Kidney epithelial cell (primary cell): ENCODE results near the gene BORA. TPM values are rescaled to one million over a fixed set of nuclear protein-coding genes. Genes with fewer than 3 reads are reported as not detected.

Experiments used
- DNase-seq: peaks from one replicate; pipeline ENCODE4 v3.0.0-alpha.2; 2010; ENCODE audit warnings: low read depth
- H3K27me3 ChIP-seq: 2 replicates; pipeline ENCODE4 v1.6.0; 2011; ENCODE audit warnings: low read length; ENCODE audit not compliant: control insufficient read depth, insufficient read depth
- H3K36me3 ChIP-seq: 2 replicates; pipeline ENCODE4 v1.5.1; 2011; ENCODE audit warnings: low read length; ENCODE audit not compliant: control insufficient read depth, insufficient read depth
- H3K4me3 ChIP-seq: 2 replicates; pipeline ENCODE4 v1.5.1; 2011; ENCODE audit warnings: low read depth, mild to moderate bottlenecking, control low read depth, low read length
- total RNA-seq: library from RNA; depleted of rRNA; stranded (reverse); fragments of >200 nt; gene quantifications from 2 replicates; pipeline ENCODE4 v1.2.3, GENCODE V29; 2015
- TF ChIP-seq, protein P1 (sequence below): IDR thresholded peaks from 2 replicates; pipeline ENCODE4 v1.5.1; 2011; ENCODE audit warnings: mild to moderate bottlenecking, moderate library complexity, low read length, control low read depth, inconsistent platforms; ENCODE audit not compliant: insufficient read depth, poor library complexity, severe bottlenecking

The BORA gene
- total RNA-seq, 1 donor from 2014 or later, result 4.4 TPM

DNA sequence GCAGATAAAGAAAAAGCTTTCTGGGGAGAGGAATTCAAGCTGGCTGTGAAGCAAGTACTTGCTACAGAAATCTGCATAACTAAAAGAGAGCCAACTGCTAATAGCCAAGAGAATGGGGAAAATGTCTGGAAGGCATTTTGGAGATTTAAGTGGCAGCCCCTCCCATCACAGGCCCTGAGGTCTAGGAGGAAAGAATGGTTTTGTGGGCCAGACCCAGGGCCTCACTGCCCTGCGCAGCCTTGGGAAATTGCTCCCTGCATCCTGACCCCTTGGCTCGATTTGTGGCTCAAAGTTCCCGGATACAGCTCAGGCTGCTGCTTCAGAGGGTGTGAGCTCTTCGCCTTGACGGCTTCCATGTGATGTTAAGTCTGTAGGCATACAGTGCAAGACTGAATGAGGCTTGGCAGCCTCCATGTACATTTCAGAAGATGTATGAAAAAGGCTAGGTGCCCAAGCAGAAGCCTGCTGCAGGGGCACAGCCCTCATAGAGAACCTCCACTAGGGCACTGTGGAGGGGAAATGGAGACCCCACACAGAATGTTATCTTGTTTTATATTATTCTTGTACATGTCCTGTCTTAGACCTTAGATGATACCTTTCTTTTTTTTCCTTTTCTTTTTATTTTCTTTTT lies 34.7 kb upstream of the BORA start:
- no peak overlapping the region for H3K4me3 ChIP-seq
- no peak for DNase-seq
- no peaks in the 10 kb centered on the region for H3K27me3 ChIP-seq
- TF ChIP-seq, protein P1, sequence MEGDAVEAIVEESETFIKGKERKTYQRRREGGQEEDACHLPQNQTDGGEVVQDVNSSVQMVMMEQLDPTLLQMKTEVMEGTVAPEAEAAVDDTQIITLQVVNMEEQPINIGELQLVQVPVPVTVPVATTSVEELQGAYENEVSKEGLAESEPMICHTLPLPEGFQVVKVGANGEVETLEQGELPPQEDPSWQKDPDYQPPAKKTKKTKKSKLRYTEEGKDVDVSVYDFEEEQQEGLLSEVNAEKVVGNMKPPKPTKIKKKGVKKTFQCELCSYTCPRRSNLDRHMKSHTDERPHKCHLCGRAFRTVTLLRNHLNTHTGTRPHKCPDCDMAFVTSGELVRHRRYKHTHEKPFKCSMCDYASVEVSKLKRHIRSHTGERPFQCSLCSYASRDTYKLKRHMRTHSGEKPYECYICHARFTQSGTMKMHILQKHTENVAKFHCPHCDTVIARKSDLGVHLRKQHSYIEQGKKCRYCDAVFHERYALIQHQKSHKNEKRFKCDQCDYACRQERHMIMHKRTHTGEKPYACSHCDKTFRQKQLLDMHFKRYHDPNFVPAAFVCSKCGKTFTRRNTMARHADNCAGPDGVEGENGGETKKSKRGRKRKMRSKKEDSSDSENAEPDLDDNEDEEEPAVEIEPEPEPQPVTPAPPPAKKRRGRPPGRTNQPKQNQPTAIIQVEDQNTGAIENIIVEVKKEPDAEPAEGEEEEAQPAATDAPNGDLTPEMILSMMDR, result no peak
- H3K36me3 ChIP-seq, result no peaks in the 10 kb centered on the region

- no peak for DNase-seq
- Histone ChIP-seq H3K4me3 (no peak overlapping the region), H3K27me3 (no peaks in the 10 kb centered on the region), H3K36me3 (no peaks in the 10 kb centered on the region)
- TF ChIP-seq, protein P1, result no peak
These were observed 33.9 kb upstream of the BORA start for GRCh38 chr13:72693832-72694231.

DNA sequence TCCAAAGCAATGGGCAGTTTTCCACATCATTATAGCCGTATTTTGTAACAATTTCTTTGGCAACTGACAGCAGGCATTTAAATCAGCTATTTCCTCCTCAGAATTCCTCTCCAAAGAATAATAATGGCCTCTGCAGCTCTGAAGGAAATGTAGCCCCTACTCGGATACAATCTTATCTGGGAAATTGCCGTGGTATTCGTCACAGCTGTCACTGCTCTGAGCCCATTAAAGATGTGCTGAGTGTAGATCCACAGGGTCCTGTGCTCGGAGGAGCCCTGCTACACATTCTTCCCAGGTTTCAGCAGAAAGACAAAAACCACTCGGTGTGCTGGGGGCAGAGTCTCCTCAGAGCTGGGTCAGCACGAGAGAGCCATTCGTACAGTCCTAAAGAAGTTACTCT lies 33.4 kb upstream of the BORA start:
- Histone ChIP-seq H3K27me3 (no peaks in the 10 kb centered on the region), H3K36me3 (no peaks in the 10 kb centered on the region), H3K4me3 (no peak overlapping the region)
- TF ChIP-seq, protein P1, result no peak
- no peak for DNase-seq

DNA sequence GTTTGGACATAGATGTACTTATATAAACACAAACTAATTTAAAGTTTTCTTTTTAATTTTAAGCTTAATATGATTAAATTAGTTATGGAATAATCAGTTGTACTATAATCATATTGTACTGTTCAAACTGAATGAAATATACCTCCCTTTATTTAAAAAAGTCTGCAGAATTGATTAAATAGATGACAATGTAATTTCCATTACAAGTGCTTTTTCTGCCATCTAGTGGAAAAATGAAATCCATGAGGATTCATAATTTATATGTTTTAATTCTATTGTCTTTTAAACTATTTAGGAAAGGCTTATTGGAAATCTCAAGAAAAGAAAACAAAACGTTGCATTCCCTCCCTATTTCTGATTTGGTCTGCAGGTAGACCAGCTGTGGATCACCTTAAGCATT lies 31.1 kb upstream of the BORA start:
- Histone ChIP-seq H3K36me3 (no peaks in the 10 kb centered on the region), H3K27me3 (no peaks in the 10 kb centered on the region), H3K4me3 (no peak overlapping the region)
- TF ChIP-seq, protein P1, result peak; percentile 22
- DNase-seq, result no peak

GRCh38 chr13:72698164-72698563 lies 29.6 kb upstream of the BORA start:
- Histone ChIP-seq H3K36me3 (no peaks in the 10 kb centered on the region), H3K4me3 (no peak overlapping the region), H3K27me3 (no peaks in the 10 kb centered on the region)
- TF ChIP-seq, protein P1, result no peak
- no peak for DNase-seq

- H3K4me3 ChIP-seq, result no peak overlapping the region
- H3K36me3 ChIP-seq, result no peaks in the 10 kb centered on the region
- no peak for DNase-seq
- no peaks in the 10 kb centered on the region for H3K27me3 ChIP-seq
- TF ChIP-seq, protein P1, result no peak
These were observed 27.2 kb upstream of the BORA start for GRCh38 chr13:72700509-72700908.
